K562 (cell line): ENCODE data around the gene RMND5B. TPM values are rescaled to one million over a fixed set of nuclear protein-coding genes. Genes with fewer than 3 reads are reported as not detected.

ENCODE experiments used
- ATF1 ChIP-seq, 2 experiments: fragments of 450-650 bp in 1 of 2; IDR thresholded peaks; 2 replicates each; pipeline ENCODE4 v1.6.1; 2016; ENCODE audit warnings: missing compliant biosample characterization in 1 of 2, missing genetic modification characterization in 1 of 2
- SMARCA4 ChIP-seq: fragments of 450-650 bp; IDR thresholded peaks from 2 replicates; pipeline ENCODE4 v1.6.1; 2016
- polyA plus RNA-seq, 8 experiments: library from polyadenylated mRNA; depleted of rRNA in 4 of 8; stranded (reverse) in 5 of 8; unstranded in 3 of 8; fragments of >200 nt; fragmentation: Nextera tagmentation in 2 of 8; fragmentation: Illumina TruSeq in 1 of 8; extraction: Ambion mirVana in 2 of 8; extraction: Trizol in 1 of 8; gene quantifications; 2 replicates each; pipeline versions ENCODE4 v1.2.1 to v1.2.3, GENCODE V29; 2011 to 2014; ENCODE audit warnings: inconsistent platforms in 1 of 8, missing spikeins in 1 of 8
- total RNA-seq, 7 experiments: library from RNA; depleted of rRNA in 6 of 7; stranded (reverse); fragments of >200 nt in 6 of 7; fragmentation: Illumina TruSeq in 2 of 7; extraction: Trizol in 2 of 7; gene quantifications; 2 replicates each; pipeline versions ENCODE4 v1.2.1 to v1.2.3, GENCODE V29; 2011 to 2021; ENCODE audit warnings: low replicate concordance in 1 of 7
- TF ChIP-seq, protein P1 (sequence below): fragments of 450-650 bp; IDR thresholded peaks from 2 replicates; pipeline ENCODE4 v1.6.1; 2016; ENCODE audit warnings: low read depth
- TF ChIP-seq, protein P2 (sequence below): fragments of 250-450 bp; sonication (Bioruptor Pico); IDR thresholded peaks from 2 replicates; pipeline ENCODE4 v1.5.0; 2020; ENCODE audit warnings: mild to moderate bottlenecking, borderline replicate concordance
- TF ChIP-seq, protein P3 (sequence below): sonication (generic); formaldehyde crosslinking; IDR thresholded peaks from 2 replicates; pipeline ENCODE4 v1.8.0; 2023; ENCODE audit warnings: mild to moderate bottlenecking, missing genetic modification reagents

Gene RMND5B
- total and polyA plus RNA-seq, 9 of the 15 experiments (the other 6 are each of a cell fraction or from before 2014, with no cell fraction given): 2.6 to 57.0 (median 28.3) TPM

DNA sequence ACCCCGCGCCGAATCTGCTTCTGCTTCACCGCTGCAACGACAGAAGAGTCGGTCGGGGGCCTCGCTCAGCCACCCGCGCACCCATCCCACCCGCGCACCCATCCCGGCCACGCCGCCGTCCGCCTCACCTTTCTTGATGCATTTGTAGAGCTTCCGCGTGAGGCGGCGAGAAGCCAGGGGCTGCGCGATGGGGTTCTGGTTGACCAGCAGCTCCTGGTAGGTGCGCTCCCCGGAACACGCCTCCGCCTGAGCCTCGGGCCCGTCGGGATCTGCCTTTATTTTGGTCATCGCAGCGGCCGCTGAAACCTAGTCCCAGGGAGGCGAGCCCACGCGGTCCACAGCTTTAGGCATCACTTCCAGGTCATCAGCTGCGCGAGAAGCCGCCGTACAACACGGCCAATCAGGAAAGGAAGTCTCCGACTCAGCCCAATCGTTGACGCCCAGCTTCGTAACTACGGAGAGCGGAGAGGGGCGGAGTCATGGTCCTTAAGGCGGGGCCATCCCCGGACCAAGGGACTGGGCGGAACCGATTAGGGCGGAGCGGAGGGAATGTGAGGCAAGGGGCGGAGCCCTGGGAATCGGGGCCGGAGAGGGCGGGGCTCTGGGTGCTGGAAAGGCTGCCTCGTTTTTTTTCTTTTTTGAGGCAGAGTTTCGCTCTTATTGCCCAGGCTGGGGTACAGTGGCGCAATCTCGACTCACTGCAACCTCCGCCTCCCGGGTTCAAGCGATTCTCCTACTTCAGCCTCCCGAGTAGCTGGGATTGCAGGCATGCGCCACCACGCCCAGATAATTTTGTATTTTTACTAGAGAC lies 22.9 kb downstream of the RMND5B start, which contains the start of gene NHP2 (continued):
- TF ChIP-seq, protein P1, sequence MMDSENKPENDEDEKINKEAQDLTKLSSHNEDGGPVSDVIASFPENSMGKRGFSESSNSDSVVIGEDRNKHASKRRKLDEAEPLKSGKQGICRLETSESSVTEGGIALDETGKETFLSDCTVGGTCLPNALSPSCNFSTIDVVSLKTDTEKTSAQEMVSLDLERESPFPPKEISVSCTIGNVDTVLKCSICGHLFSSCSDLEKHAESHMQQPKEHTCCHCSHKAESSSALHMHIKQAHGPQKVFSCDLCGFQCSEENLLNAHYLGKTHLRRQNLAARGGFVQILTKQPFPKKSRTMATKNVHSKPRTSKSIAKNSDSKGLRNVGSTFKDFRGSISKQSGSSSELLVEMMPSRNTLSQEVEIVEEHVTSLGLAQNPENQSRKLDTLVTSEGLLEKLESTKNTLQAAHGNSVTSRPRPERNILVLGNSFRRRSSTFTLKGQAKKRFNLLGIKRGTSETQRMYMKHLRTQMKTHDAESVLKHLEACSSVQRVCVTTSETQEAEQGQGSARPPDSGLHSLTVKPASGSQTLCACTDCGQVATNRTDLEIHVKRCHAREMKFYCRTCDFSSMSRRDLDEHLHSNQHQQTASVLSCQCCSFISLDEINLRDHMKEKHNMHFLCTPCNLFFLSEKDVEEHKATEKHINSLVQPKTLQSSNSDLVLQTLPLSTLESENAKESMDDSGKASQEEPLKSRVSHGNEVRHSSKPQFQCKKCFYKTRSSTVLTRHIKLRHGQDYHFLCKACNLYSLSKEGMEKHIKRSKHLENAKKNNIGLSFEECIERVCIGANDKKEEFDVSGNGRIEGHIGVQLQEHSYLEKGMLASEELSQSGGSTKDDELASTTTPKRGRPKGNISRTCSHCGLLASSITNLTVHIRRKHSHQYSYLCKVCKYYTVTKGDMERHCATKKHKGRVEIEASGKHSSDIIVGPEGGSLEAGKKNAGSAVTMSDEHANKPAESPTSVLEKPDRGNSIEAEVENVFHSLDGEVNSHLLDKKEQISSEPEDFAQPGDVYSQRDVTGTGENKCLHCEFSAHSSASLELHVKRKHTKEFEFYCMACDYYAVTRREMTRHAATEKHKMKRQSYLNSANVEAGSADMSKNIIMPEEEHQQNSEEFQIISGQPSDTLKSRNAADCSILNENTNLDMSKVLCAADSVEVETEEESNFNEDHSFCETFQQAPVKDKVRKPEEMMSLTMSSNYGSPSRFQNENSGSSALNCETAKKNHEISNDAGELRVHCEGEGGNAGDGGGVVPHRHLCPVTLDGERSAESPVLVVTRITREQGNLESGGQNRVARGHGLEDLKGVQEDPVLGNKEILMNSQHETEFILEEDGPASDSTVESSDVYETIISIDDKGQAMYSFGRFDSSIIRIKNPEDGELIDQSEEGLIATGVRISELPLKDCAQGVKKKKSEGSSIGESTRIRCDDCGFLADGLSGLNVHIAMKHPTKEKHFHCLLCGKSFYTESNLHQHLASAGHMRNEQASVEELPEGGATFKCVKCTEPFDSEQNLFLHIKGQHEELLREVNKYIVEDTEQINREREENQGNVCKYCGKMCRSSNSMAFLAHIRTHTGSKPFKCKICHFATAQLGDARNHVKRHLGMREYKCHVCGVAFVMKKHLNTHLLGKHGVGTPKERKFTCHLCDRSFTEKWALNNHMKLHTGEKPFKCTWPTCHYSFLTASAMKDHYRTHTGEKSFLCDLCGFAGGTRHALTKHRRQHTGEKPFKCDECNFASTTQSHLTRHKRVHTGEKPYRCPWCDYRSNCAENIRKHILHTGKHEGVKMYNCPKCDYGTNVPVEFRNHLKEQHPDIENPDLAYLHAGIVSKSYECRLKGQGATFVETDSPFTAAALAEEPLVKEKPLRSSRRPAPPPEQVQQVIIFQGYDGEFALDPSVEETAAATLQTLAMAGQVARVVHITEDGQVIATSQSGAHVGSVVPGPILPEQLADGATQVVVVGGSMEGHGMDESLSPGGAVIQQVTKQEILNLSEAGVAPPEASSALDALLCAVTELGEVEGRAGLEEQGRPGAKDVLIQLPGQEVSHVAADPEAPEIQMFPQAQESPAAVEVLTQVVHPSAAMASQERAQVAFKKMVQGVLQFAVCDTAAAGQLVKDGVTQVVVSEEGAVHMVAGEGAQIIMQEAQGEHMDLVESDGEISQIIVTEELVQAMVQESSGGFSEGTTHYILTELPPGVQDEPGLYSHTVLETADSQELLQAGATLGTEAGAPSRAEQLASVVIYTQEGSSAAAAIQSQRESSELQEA: peak; percentile 96
- TF ChIP-seq SMARCA4 (no peak), ATF1 (CRISPR knock-in tag; IDR thresholded peaks at IDR 0.05) (peak; percentile 82), ATF1 (tag; IDR thresholded peaks at IDR 0.05) (peak; percentile 97)
- TF ChIP-seq, protein P2, sequence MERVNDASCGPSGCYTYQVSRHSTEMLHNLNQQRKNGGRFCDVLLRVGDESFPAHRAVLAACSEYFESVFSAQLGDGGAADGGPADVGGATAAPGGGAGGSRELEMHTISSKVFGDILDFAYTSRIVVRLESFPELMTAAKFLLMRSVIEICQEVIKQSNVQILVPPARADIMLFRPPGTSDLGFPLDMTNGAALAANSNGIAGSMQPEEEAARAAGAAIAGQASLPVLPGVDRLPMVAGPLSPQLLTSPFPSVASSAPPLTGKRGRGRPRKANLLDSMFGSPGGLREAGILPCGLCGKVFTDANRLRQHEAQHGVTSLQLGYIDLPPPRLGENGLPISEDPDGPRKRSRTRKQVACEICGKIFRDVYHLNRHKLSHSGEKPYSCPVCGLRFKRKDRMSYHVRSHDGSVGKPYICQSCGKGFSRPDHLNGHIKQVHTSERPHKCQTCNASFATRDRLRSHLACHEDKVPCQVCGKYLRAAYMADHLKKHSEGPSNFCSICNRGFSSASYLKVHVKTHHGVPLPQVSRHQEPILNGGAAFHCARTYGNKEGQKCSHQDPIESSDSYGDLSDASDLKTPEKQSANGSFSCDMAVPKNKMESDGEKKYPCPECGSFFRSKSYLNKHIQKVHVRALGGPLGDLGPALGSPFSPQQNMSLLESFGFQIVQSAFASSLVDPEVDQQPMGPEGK (CRISPR knock-in tag): 0 out of 2 replicates have a peak, but pooled peaks have one; percentile 20
- TF ChIP-seq, protein P3, sequence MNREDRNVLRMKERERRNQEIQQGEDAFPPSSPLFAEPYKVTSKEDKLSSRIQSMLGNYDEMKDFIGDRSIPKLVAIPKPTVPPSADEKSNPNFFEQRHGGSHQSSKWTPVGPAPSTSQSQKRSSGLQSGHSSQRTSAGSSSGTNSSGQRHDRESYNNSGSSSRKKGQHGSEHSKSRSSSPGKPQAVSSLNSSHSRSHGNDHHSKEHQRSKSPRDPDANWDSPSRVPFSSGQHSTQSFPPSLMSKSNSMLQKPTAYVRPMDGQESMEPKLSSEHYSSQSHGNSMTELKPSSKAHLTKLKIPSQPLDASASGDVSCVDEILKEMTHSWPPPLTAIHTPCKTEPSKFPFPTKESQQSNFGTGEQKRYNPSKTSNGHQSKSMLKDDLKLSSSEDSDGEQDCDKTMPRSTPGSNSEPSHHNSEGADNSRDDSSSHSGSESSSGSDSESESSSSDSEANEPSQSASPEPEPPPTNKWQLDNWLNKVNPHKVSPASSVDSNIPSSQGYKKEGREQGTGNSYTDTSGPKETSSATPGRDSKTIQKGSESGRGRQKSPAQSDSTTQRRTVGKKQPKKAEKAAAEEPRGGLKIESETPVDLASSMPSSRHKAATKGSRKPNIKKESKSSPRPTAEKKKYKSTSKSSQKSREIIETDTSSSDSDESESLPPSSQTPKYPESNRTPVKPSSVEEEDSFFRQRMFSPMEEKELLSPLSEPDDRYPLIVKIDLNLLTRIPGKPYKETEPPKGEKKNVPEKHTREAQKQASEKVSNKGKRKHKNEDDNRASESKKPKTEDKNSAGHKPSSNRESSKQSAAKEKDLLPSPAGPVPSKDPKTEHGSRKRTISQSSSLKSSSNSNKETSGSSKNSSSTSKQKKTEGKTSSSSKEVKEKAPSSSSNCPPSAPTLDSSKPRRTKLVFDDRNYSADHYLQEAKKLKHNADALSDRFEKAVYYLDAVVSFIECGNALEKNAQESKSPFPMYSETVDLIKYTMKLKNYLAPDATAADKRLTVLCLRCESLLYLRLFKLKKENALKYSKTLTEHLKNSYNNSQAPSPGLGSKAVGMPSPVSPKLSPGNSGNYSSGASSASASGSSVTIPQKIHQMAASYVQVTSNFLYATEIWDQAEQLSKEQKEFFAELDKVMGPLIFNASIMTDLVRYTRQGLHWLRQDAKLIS (CRISPR knock-in tag): peak; percentile 63; the same call in 1 of the 2 replicates
